HepG2 (cell line): ENCODE data around the gene GFOD1. TPM values are rescaled to one million over a fixed set of nuclear protein-coding genes. Genes with fewer than 3 reads are reported as not detected.
A peak's percentile ranks its signal among the peaks of the same experiment; 100 is the strongest.

Experiments
- CBX5 ChIP-seq: sonication (generic); formaldehyde crosslinking; IDR thresholded peaks from 2 replicates; pipeline ENCODE4 v1.4.0; 2020; ENCODE audit warnings: missing genetic modification reagents, borderline replicate concordance
- CREB1 ChIP-seq, 2 experiments: fragments of 450-650 bp in 1 of 2; IDR thresholded peaks; 2 replicates each; pipeline ENCODE4 v1.6.1; 2016 to 2017; ENCODE audit warnings: control low read depth in 1 of 2, mild to moderate bottlenecking in 1 of 2, missing compliant biosample characterization in 1 of 2, missing genetic modification characterization in 1 of 2
- PCBP2 ChIP-seq: fragments of 200-400 bp; formaldehyde crosslinking; optimal IDR thresholded peaks from 2 replicates; pipeline ENCODE3; 2018; ENCODE audit warnings: low read length, low read depth; ENCODE audit not compliant: poor library complexity, severe bottlenecking
- POGZ ChIP-seq: sonication (generic); formaldehyde crosslinking; IDR thresholded peaks from 2 replicates; pipeline ENCODE4 v1.4.0; 2020; ENCODE audit warnings: mild to moderate bottlenecking, missing genetic modification reagents
- POLR2A ChIP-seq, 2 experiments: IDR thresholded peaks; 2 replicates each; pipeline ENCODE4 v1.6.1; 2011; ENCODE audit warnings: low read depth in 2 of 2, low read length in 2 of 2, mild to moderate bottlenecking in 1 of 2, moderate library complexity in 1 of 2; ENCODE audit not compliant: insufficient read depth in 1 of 2
- POLR2G ChIP-seq: fragments of 200-400 bp; formaldehyde crosslinking; IDR thresholded peaks from 2 replicates; pipeline ENCODE4 v1.6.1; 2018; ENCODE audit warnings: mild to moderate bottlenecking, low read depth, low read length, moderate library complexity
- SAP130 ChIP-seq: IDR thresholded peaks from 2 replicates; pipeline ENCODE4 v1.6.1; 2016; ENCODE audit warnings: low read depth
- SIX4 ChIP-seq: sonication (generic); formaldehyde crosslinking; IDR thresholded peaks from 2 replicates; pipeline ENCODE4 v1.4.0; 2020; ENCODE audit warnings: missing genetic modification reagents
- TCF12 ChIP-seq, 2 experiments: fragments of 450-650 bp in 1 of 2; sonication (generic) in 1 of 2; formaldehyde crosslinking in 1 of 2; IDR thresholded peaks; 2 replicates each; pipeline versions ENCODE4 v1.6.1 to v1.8.0; 2017 to 2022; ENCODE audit warnings: antibody characterized with exemption in 1 of 2, mild to moderate bottlenecking in 1 of 2, missing genetic modification reagents in 1 of 2, moderate library complexity in 1 of 2
- TMF1 ChIP-seq: sonication (generic); formaldehyde crosslinking; IDR thresholded peaks from 2 replicates; pipeline ENCODE4 v1.8.1; 2022; ENCODE audit warnings: low read depth, missing genetic modification reagents
- ZNF501 ChIP-seq: sonication (generic); formaldehyde crosslinking; IDR thresholded peaks from 2 replicates; pipeline ENCODE4 v1.5.1; 2020; ENCODE audit warnings: mild to moderate bottlenecking, moderate library complexity, missing genetic modification reagents
- ZNF580 ChIP-seq: IDR thresholded peaks from 2 replicates; pipeline ENCODE4 v1.6.1; 2016; ENCODE audit warnings: low read depth, borderline replicate concordance
- ZNF644 ChIP-seq: IDR thresholded peaks from 2 replicates; pipeline ENCODE4 v1.6.1; 2016; ENCODE audit warnings: low read depth
- polyA plus RNA-seq, 8 experiments: library from polyadenylated mRNA; depleted of rRNA in 3 of 8; stranded (reverse) in 7 of 8; unstranded in 1 of 8; fragments of >200 nt; fragmentation: Illumina TruSeq in 4 of 8; extraction: Trizol in 4 of 8; gene quantifications; 2 replicates each; pipeline versions ENCODE4 v1.2.1 to v1.2.3, GENCODE V29; 2011 to 2016; ENCODE audit warnings: low read depth in 4 of 8, missing spikeins in 1 of 8, mixed read lengths in 1 of 8; ENCODE audit not compliant: insufficient read depth in 1 of 8
- total RNA-seq, 5 experiments: library from RNA; depleted of rRNA; stranded (reverse); fragments of >200 nt; fragmentation: Illumina TruSeq; extraction: Trizol; gene quantifications; 2 replicates each; pipeline ENCODE4 v1.2.3, GENCODE V29; 2016; ENCODE audit warnings: low read depth in 1 of 5
- TF ChIP-seq, protein P1 (sequence below): sonication (generic); formaldehyde crosslinking; IDR thresholded peaks from 2 replicates; pipeline ENCODE4 v1.4.0; 2020; ENCODE audit warnings: missing genetic modification reagents
- TF ChIP-seq, protein P2 (sequence below): sonication (generic); formaldehyde crosslinking; IDR thresholded peaks from 2 replicates; pipeline ENCODE4 v1.5.0; 2020; ENCODE audit warnings: missing genetic modification reagents
- TF ChIP-seq, protein P3 (sequence below): sonication (generic); formaldehyde crosslinking; IDR thresholded peaks from 2 replicates; pipeline ENCODE4 v1.9.0; 2022; ENCODE audit warnings: low read depth, missing genetic modification reagents
- TF ChIP-seq, protein P4 (sequence below): sonication (generic); formaldehyde crosslinking; IDR thresholded peaks from 2 replicates; pipeline ENCODE4 v1.8.1; 2023; ENCODE audit warnings: mild to moderate bottlenecking, moderate library complexity, missing genetic modification reagents
- TF ChIP-seq, protein P5 (sequence below): fragments of 450-650 bp; IDR thresholded peaks from 2 replicates; pipeline ENCODE4 v1.6.1; 2017

Gene GFOD1
- total and polyA plus RNA-seq, 2 of the 13 experiments (the other 11 are each of a cell fraction or from before 2014, with no cell fraction given): 1.9 to 6.4 TPM

DNA sequence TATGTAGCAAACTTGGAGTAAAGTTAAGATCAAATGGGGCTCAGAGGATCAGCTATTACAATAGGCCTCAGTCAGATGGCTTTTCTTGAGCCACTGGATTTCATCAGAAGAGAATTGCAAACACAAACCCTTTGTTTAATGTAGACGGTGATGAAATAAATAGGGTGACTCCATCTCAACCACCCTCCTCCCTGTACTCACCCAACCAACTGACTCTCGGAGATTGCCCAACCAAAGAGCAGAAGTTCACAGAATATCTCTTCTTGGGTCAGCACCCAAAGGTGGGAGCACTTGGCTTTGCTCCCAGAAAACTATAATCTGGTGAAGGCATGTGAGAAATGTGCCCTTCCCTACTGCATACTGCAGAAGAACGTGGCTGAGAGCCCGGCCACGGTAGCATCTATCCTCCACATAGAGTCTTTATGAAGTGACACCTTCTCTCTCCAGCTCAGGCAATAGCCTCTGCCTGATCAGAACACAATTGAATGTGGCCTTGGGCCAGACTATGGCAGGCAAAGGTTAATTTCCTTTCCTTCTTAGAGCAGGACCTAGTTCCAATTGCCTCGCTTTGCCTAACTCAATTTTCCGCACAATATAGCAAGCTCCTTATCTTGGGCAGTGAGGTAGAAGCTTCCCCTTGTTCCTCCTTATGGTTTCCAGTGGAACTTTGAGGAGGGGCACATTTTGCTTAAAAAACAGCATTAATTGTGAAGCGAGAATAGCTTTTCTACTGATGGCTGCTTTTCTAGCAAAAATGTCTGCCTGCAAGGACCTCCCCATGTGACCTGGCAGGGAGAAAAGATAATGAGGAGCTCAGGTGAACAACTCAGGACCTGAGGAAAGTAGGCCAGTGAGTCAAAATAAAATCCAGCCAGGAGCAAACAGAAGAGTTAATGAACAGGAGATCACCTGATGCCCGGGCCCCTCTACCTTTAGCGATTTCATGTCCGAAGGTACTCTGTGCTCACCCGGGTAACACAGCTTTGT, 79.4 kb downstream of the GFOD1 start (continued):
- 0 out of 2 replicates have a peak, but pooled peaks have one; percentile 9 for TF ChIP-seq ZNF501 (CRISPR knock-in tag)
- TF ChIP-seq CREB1 (IDR thresholded peaks at IDR 0.05): no peak
- TF ChIP-seq CREB1 (CRISPR knock-in tag; IDR thresholded peaks at IDR 0.05): peak; percentile 65
- TF ChIP-seq POLR2G: peak; percentile 34; the same call in 1 of the 2 replicates
- no peak for TF ChIP-seq TCF12 (IDR thresholded peaks at IDR 0.05)
- TF ChIP-seq TCF12 (CRISPR knock-in tag; IDR thresholded peaks at IDR 0.05): 0 out of 2 replicates have a peak, but pooled peaks have one; percentile 39
- TF ChIP-seq CBX5 (CRISPR knock-in tag): peak; percentile 74; the same call in 1 of the 2 replicates
- TF ChIP-seq, protein P1, sequence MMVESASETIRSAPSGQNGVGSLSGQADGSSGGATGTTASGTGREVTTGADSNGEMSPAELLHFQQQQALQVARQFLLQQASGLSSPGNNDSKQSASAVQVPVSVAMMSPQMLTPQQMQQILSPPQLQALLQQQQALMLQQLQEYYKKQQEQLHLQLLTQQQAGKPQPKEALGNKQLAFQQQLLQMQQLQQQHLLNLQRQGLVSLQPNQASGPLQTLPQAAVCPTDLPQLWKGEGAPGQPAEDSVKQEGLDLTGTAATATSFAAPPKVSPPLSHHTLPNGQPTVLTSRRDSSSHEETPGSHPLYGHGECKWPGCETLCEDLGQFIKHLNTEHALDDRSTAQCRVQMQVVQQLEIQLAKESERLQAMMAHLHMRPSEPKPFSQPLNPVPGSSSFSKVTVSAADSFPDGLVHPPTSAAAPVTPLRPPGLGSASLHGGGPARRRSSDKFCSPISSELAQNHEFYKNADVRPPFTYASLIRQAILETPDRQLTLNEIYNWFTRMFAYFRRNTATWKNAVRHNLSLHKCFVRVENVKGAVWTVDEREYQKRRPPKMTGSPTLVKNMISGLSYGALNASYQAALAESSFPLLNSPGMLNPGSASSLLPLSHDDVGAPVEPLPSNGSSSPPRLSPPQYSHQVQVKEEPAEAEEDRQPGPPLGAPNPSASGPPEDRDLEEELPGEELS (CRISPR knock-in tag): peak; percentile 92
- TF ChIP-seq, protein P2, sequence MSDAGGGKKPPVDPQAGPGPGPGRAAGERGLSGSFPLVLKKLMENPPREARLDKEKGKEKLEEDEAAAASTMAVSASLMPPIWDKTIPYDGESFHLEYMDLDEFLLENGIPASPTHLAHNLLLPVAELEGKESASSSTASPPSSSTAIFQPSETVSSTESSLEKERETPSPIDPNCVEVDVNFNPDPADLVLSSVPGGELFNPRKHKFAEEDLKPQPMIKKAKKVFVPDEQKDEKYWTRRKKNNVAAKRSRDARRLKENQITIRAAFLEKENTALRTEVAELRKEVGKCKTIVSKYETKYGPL (CRISPR knock-in tag): 0 out of 2 replicates have a peak, but pooled peaks have one; percentile 31
- no peak for TF ChIP-seq ZNF580 (CRISPR knock-in tag)
- TF ChIP-seq POLR2A (IDR thresholded peaks at IDR 0.05; ENCODE audit: insufficient read depth in 1 of 2, low read depth in 2 of 2, low read length in 2 of 2): peak in 1 of 2 experiments; percentile 39; a peak in 1 of 4 replicates
- TF ChIP-seq TMF1 (CRISPR knock-in tag): no peak
- TF ChIP-seq PCBP2: no peak
- peak; percentile 65 for TF ChIP-seq SAP130 (CRISPR knock-in tag)
- TF ChIP-seq, protein P3, sequence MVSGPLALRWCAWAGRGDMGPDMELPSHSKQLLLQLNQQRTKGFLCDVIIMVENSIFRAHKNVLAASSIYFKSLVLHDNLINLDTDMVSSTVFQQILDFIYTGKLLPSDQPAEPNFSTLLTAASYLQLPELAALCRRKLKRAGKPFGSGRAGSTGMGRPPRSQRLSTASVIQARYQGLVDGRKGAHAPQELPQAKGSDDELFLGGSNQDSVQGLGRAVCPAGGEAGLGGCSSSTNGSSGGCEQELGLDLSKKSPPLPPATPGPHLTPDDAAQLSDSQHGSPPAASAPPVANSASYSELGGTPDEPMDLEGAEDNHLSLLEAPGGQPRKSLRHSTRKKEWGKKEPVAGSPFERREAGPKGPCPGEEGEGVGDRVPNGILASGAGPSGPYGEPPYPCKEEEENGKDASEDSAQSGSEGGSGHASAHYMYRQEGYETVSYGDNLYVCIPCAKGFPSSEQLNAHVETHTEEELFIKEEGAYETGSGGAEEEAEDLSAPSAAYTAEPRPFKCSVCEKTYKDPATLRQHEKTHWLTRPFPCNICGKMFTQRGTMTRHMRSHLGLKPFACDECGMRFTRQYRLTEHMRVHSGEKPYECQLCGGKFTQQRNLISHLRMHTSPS (CRISPR knock-in tag): no peak; the same call in 1 of the 2 replicates
- peak; percentile 98 for TF ChIP-seq ZNF644 (CRISPR knock-in tag)
- TF ChIP-seq, protein P4, sequence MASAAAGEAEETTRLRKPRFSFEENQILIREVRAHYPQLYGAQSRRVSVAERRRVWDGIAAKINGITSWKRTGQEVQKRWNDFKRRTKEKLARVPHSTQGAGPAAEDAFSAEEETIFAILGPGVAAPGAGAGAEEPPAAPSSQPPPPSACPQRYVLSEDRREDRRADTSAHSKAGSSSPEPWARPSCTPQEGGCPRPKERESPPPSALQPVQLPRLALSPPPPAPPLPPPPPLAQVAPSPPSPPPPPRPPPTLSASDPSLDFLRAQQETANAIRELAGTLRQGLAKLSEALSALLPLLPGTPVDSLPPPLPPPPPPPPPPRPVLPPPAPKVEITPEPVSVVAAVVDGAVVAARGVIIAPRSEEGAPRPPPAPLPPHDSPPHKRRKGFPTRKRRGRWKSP (CRISPR knock-in tag): peak; percentile 75; the same call in 1 of the 2 replicates
- TF ChIP-seq SIX4 (CRISPR knock-in tag): peak; percentile 36; the same call in 1 of the 2 replicates
- TF ChIP-seq, protein P5, sequence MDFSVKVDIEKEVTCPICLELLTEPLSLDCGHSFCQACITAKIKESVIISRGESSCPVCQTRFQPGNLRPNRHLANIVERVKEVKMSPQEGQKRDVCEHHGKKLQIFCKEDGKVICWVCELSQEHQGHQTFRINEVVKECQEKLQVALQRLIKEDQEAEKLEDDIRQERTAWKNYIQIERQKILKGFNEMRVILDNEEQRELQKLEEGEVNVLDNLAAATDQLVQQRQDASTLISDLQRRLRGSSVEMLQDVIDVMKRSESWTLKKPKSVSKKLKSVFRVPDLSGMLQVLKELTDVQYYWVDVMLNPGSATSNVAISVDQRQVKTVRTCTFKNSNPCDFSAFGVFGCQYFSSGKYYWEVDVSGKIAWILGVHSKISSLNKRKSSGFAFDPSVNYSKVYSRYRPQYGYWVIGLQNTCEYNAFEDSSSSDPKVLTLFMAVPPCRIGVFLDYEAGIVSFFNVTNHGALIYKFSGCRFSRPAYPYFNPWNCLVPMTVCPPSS: no peak
- TF ChIP-seq POGZ (CRISPR knock-in tag): peak; percentile 58
